ENCODE measurements around the gene TTC39C. TPM values are rescaled to one million over a fixed set of nuclear protein-coding genes. Genes with fewer than 3 reads are reported as not detected.
A peak's percentile ranks its signal among the peaks of the same experiment; 100 is the strongest.

Gene TTC39C
- total RNA-seq, 1 experiment from 2014 or later, result 24.7 TPM

- Histone ChIP-seq H3K27me3 (ENCODE audit: low read length) (no peaks in the 10 kb centered on the region), H3K4me3 (ENCODE audit: low read length) (no peak overlapping the region), H3K9me2 (replicated peaks; ENCODE audit: low read length) (no peaks in the 10 kb centered on the region), H3K79me2 (ENCODE audit: low read length) (no peaks in the 10 kb centered on the region), H3K4me1 (ENCODE audit: insufficient read depth, low read length) (no peaks in the 10 kb centered on the region), H2AFZ (ENCODE audit: low read length) (no peak overlapping the region), H4K20me1 (ENCODE audit: low read length) (no peaks in the 10 kb centered on the region), H3K27ac (ENCODE audit: low read length) (no peak overlapping the region), H3K9ac (ENCODE audit: low read length) (no peak overlapping the region), H3K36me3 (ENCODE audit: low read depth, low read length) (0 out of 2 replicates have a peak, but pooled peaks cover 5% of the 10 kb centered on the region), H3F3A (ENCODE audit: low read length, unreplicated experiment) (no peaks in the 10 kb centered on the region), H3K9me3 (ENCODE audit: low read length) (no peaks in the 10 kb centered on the region), H3K4me2 (ENCODE audit: low read length) (no peak overlapping the region)
- ATAC-seq (no peak), DNase-seq (no peak)
- BruUV-seq (replicated peaks), result no TSS peak
- CTCF ChIA-PET, result no interaction called here
- no peak for TF ChIP-seq EZH2phosphoT487 (IDR thresholded peaks at IDR 0.05; ENCODE audit: borderline replicate concordance, low read length)
- no peak for TF ChIP-seq EZH2 (IDR thresholded peaks at IDR 0.05; ENCODE audit: low read length, unreplicated experiment)
- TF ChIP-seq CTCF (conservative IDR thresholded peaks at IDR 0.05; ENCODE audit: low read depth, low read length), result no peak
- intact Hi-C loops (cut with micrococcal nuclease), result no loop called here
- POLR2A ChIA-PET (ENCODE audit: unreplicated experiment), result no interaction called here
Measured at GRCh38 chr18:24153397-24153796, 138.8 kb downstream of the TTC39C start.

- Histone ChIP-seq H3K4me1 (ENCODE audit: insufficient read depth, low read length) (no peaks in the 10 kb centered on the region), H3K36me3 (ENCODE audit: low read depth, low read length) (peaks cover 8% of the 10 kb centered on the region; the same call in 1 of the 2 replicates), H3K4me2 (ENCODE audit: low read length) (no peak overlapping the region), H3K27ac (ENCODE audit: low read length) (no peak overlapping the region), H2AFZ (ENCODE audit: low read length) (no peak overlapping the region), H3K4me3 (ENCODE audit: low read length) (no peak overlapping the region), H3F3A (ENCODE audit: low read length, unreplicated experiment) (no peaks in the 10 kb centered on the region), H3K9me3 (ENCODE audit: low read length) (no peaks in the 10 kb centered on the region), H3K9ac (ENCODE audit: low read length) (no peak overlapping the region), H3K9me2 (replicated peaks; ENCODE audit: low read length) (no peaks in the 10 kb centered on the region), H4K20me1 (ENCODE audit: low read length) (no peaks in the 10 kb centered on the region), H3K27me3 (ENCODE audit: low read length) (no peaks in the 10 kb centered on the region), H3K79me2 (ENCODE audit: low read length) (no peaks in the 10 kb centered on the region)
- ATAC-seq, result no peak
- ChIA-PET POLR2A (ENCODE audit: unreplicated experiment) (interaction anchor here (0.6 kb wide), 1 partner anchor 74 kb away, joined by 8 read pairs; no protein-coding TSS in a partner anchor), CTCF (no interaction called here)
- DNase-seq, result no peak
- intact Hi-C loops (cut with micrococcal nuclease), result no loop called here
- no TSS peak for BruUV-seq (replicated peaks)
- TF ChIP-seq EZH2 (IDR thresholded peaks at IDR 0.05; ENCODE audit: low read length, unreplicated experiment) (no peak), CTCF (conservative IDR thresholded peaks at IDR 0.05; ENCODE audit: low read depth, low read length) (no peak), EZH2phosphoT487 (IDR thresholded peaks at IDR 0.05; ENCODE audit: borderline replicate concordance, low read length) (no peak)
Measured at GRCh38 chr18:24157855-24158254, 143.3 kb downstream of the TTC39C start.

GRCh38 chr18:24160086-24160485 is 145.5 kb downstream of the TTC39C start:
- no peak overlapping the region for H3K27ac ChIP-seq (ENCODE audit: low read length)
- no peaks in the 10 kb centered on the region for H3K27me3 ChIP-seq (ENCODE audit: low read length)
- POLR2A ChIA-PET (ENCODE audit: unreplicated experiment), result no interaction called here
- H4K20me1 ChIP-seq (ENCODE audit: low read length), result no peaks in the 10 kb centered on the region
- no peak overlapping the region for H2AFZ ChIP-seq (ENCODE audit: low read length)
- no peaks in the 10 kb centered on the region for H3K79me2 ChIP-seq (ENCODE audit: low read length)
- no peaks in the 10 kb centered on the region for H3F3A ChIP-seq (ENCODE audit: low read length, unreplicated experiment)
- DNase-seq (peak; percentile 18), ATAC-seq (no peak)
- no TSS peak for BruUV-seq (replicated peaks)
- H3K36me3 ChIP-seq (ENCODE audit: low read depth, low read length), result peaks cover 11% of the 10 kb centered on the region; the same call in 1 of the 2 replicates
- TF ChIP-seq EZH2 (IDR thresholded peaks at IDR 0.05; ENCODE audit: low read length, unreplicated experiment) (no peak), CTCF (conservative IDR thresholded peaks at IDR 0.05; ENCODE audit: low read depth, low read length) (no peak), EZH2phosphoT487 (IDR thresholded peaks at IDR 0.05; ENCODE audit: borderline replicate concordance, low read length) (no peak)
- H3K9me2 ChIP-seq (replicated peaks; ENCODE audit: low read length), result no peaks in the 10 kb centered on the region
- no peak overlapping the region for H3K9ac ChIP-seq (ENCODE audit: low read length)
- intact Hi-C loops (cut with micrococcal nuclease), result no loop called here
- no peak overlapping the region for H3K4me3 ChIP-seq (ENCODE audit: low read length)
- no peaks in the 10 kb centered on the region for H3K9me3 ChIP-seq (ENCODE audit: low read length)
- H3K4me2 ChIP-seq (ENCODE audit: low read length), result no peak overlapping the region
- no peaks in the 10 kb centered on the region for H3K4me1 ChIP-seq (ENCODE audit: insufficient read depth, low read length)
- CTCF ChIA-PET, result no interaction called here

All from PC-3 (cell line).